Mucosa of stomach (tissue), 1 donor: Measurements from ENCODE around the gene AKT1.
"Not testable (repeated sequence)": the region's sequence is repeated elsewhere in the genome, so short reads cannot be mapped to it uniquely, and the experiment has no call there.

Experiments used
- H3K27me3 ChIP-seq: one replicate; pipeline ENCODE4 v1.7.0; 2013; ENCODE audit warnings: mild to moderate bottlenecking, low read length; ENCODE audit not compliant: control insufficient read depth, insufficient read depth
- H3K36me3 ChIP-seq: one replicate; pipeline ENCODE4 v1.7.0; 2013; ENCODE audit warnings: low read length; ENCODE audit not compliant: control insufficient read depth, insufficient read depth
- H3K4me1 ChIP-seq: one replicate; pipeline ENCODE4 v1.7.0; 2013; ENCODE audit warnings: mild to moderate bottlenecking, low read length; ENCODE audit not compliant: control insufficient read depth, insufficient read depth
- H3K4me3 ChIP-seq: one replicate; pipeline ENCODE4 v1.7.0; 2013; ENCODE audit warnings: low read length
- H3K9ac ChIP-seq: one replicate; pipeline ENCODE4 v1.7.0; 2013; ENCODE audit warnings: mild to moderate bottlenecking, low read length, moderate library complexity
- H3K9me3 ChIP-seq: one replicate; pipeline ENCODE4 v1.7.0; 2013; ENCODE audit warnings: mild to moderate bottlenecking, low read length, moderate library complexity; ENCODE audit not compliant: control insufficient read depth
- donor health status: Pancreatic carcinoma.

Gene AKT1

GRCh38 chr14:104794993-104795780 is at the start of gene AKT1:
AKT1 (minus strand) TSS chr14:104795748; CDS start chr14:104792643, 3,105 bp downstream.
- peaks cover 78% of the 10 kb centered on the region for H3K4me1 ChIP-seq
- peaks cover 6% of the 10 kb centered on the region for H3K36me3 ChIP-seq

DNA sequence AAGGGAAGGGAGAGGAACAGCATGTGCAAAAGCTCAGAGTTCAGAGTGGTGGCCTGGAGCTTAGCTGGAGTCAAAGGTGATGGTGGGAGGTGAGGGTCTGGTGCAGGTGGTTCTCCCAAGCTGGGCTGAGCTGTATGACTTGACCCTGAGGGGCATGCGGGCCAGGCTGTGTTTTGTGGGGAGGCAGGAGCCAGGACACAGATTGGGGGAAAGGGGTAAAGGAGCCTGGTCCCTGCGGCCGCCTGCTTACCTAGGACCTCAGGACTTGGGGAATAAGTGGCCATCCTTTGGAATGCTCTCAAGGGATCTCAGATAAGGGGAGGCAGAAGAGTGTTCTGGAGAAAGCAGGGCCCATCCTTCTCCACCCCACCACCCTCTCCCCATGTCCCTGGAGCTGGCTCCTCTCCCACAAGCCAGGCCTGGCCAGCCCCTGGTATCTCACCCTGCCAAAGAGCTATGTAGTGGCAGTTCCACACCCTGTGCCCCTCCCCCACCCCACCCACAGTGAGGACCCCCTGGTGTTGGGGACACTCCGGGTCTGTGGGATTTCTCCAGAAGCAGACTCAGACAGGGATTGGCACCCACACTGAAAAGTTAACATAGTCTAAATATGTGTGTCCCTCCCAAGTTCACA is 49.6 kb upstream of the AKT1 start:
- Histone ChIP-seq H3K27me3 (peaks cover 59% of the 10 kb centered on the region), H3K36me3 (no peaks in the 10 kb centered on the region), H3K4me3 (no peak overlapping the region), H3K9ac (no peak overlapping the region), H3K9me3 (no peaks in the 10 kb centered on the region), H3K4me1 (peaks cover 10% of the 10 kb centered on the region)

More at GRCh38 chr14:104794993-104795780, at the start of gene AKT1:
- H3K9ac ChIP-seq, result peak within 1 kb of the TSS; percentile 80
- H3K9me3 ChIP-seq, result no peaks in the 10 kb centered on the region
- peak within 1 kb of the TSS; percentile 80 for H3K4me3 ChIP-seq
- H3K27me3 ChIP-seq, result no peaks in the 10 kb centered on the region

DNA sequence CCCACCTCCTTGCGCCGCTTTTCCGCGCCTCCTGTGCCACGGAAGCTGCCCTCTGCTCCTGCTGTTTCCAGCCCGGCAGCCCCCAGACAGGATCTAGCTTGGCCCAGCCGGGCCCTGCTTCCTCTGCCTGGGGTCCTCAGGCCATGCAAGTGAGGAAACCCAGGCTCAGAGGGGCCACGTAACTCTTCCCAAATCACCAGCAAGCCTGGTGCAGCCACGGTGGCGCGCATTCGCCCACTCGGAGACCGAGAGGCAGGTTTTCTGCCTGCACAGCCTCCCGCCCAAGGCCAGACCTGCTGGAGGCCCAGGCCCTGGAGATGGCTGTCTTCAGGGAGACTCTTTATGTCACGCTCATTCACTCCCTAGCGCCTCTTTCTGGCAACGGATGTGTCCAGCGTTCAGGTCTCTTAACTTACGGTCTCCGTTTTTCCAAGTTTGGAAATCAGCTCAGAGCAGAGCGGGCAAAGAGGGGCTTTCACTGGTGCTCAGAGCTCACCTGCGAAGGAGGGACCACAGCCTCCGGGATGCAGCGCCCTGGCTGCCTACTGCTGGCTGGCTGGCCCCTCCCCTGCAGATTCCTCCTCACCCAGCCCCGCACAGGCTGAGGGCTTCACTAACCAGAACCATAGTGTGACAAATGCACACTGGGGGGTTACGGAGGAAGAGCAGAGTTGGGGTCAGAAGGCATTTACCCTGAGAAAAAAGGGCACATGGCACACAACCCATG is 48.9 kb upstream of the AKT1 start:
- no peak overlapping the region for H3K4me3 ChIP-seq
- no peak overlapping the region for H3K9ac ChIP-seq

DNA sequence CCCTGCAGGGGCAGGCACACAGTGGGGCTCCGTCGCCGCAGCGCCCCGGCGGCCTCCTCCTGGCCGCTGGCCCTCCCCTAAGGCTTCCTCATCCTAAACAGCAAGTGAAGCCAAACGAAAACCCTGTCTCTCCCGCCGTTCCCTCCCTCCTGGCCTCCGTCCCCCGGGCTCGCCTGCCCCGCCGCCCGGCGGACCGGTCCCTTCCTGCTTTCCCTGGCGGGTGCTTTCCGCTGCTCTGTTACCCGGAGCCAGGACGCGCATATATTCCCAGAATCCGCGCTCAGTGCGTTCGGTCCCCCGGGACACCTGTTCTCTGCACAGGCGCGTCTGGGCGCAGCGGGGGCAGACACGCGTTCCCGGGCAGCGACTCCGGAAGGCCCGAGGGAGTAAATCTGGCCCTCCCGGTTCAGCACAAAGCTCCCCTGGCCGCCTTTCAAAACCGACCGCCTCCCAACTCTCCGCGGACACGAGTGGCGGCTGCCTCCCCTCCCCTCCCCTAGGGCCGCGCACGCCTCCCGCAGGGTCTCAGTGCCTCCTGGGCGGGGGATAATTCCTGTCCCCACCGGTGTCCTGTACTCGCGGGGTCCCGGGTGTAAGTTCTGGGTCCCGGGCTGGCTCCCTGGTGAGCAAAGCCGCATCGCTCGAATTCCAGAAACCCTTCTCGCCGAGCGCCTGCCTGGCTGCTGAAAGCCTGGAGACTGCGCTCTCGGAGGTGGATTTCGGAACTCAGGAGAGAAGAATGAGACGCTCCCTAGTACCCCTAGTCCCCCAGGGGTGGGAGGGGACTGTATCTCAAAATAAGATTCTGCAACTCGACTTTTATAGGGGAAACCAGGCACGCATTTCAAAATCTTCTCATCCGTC is 48.1 kb upstream of the AKT1 start:
- Histone ChIP-seq H3K9ac (no peak overlapping the region), H3K4me3 (no peak overlapping the region), H3K9me3 (no peaks in the 10 kb centered on the region), H3K4me1 (peaks cover 10% of the 10 kb centered on the region), H3K27me3 (peaks cover 56% of the 10 kb centered on the region), H3K36me3 (no peaks in the 10 kb centered on the region)

More for the DNA sequence above, 48.9 kb upstream of the AKT1 start:
- Histone ChIP-seq H3K4me1 (peaks cover 10% of the 10 kb centered on the region), H3K9me3 (no peaks in the 10 kb centered on the region), H3K36me3 (no peaks in the 10 kb centered on the region), H3K27me3 (peaks cover 57% of the 10 kb centered on the region)

DNA sequence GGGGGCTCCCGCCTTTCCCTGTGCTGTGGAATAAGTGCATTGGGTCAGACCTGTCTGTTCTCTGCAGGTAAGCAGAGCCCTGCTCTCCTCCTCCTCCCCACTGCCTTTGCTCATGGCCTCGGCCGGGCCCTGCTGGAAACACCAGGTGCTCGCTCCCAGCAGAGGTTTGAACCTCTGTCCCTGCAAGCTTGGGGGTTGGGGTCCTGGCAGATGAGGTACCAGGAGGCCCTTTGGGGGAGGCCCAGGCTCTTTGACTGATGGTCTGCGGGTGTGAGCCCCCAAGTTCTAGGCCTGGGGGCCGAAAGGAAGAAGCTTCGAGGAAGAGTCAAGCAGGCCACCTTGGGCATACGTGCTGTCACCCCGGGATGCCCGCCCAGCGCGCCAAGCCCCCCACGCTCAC is 47.5 kb upstream of the AKT1 start:
- Histone ChIP-seq H3K27me3 (peaks cover 56% of the 10 kb centered on the region), H3K9ac (no peak overlapping the region), H3K4me3 (no peak overlapping the region)

DNA sequence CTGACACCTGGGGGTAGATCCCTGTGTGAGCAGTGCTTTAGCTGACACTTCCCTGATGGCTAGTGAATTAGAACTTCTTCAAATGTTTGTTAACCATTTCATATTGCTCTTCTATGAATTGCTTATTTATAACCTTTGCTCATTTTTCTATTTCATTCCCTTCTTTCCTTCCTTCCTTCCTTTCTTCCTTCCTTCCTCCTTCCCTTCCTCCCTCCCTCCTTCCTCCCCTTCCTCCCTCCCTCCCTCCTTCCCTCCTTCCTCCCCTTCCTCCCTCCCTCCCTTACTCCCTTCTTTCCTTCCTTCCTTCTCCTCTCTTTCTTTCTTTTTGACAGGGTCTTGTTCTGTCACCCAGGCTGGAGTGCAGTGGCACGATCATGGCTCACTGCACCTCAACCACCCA is 46.2 kb upstream of the AKT1 start:
- Histone ChIP-seq H3K9ac (no peak overlapping the region), H3K4me1 (peaks cover 10% of the 10 kb centered on the region), H3K9me3 (no peaks in the 10 kb centered on the region), H3K36me3 (no peaks in the 10 kb centered on the region), H3K27me3 (peaks cover 56% of the 10 kb centered on the region), H3K4me3 (no peak overlapping the region)

More for the DNA sequence above, 47.5 kb upstream of the AKT1 start:
- no peaks in the 10 kb centered on the region for H3K9me3 ChIP-seq
- peaks cover 10% of the 10 kb centered on the region for H3K4me1 ChIP-seq
- H3K36me3 ChIP-seq, result no peaks in the 10 kb centered on the region

GRCh38 chr14:104836171-104836935 is 40.8 kb upstream of the AKT1 start:
- H3K27me3 ChIP-seq, H3K4me1 ChIP-seq, H3K36me3 ChIP-seq, H3K9me3 ChIP-seq, H3K9ac ChIP-seq, H3K4me3 ChIP-seq: not testable (repeated sequence)

GRCh38 chr14:104830781-104831180 is 35.2 kb upstream of the AKT1 start:
- Histone ChIP-seq H3K9ac (no peak overlapping the region), H3K4me1 (peaks cover 16% of the 10 kb centered on the region), H3K9me3 (no peaks in the 10 kb centered on the region), H3K36me3 (no peaks in the 10 kb centered on the region), H3K4me3 (no peak overlapping the region), H3K27me3 (peaks cover 4% of the 10 kb centered on the region)

DNA sequence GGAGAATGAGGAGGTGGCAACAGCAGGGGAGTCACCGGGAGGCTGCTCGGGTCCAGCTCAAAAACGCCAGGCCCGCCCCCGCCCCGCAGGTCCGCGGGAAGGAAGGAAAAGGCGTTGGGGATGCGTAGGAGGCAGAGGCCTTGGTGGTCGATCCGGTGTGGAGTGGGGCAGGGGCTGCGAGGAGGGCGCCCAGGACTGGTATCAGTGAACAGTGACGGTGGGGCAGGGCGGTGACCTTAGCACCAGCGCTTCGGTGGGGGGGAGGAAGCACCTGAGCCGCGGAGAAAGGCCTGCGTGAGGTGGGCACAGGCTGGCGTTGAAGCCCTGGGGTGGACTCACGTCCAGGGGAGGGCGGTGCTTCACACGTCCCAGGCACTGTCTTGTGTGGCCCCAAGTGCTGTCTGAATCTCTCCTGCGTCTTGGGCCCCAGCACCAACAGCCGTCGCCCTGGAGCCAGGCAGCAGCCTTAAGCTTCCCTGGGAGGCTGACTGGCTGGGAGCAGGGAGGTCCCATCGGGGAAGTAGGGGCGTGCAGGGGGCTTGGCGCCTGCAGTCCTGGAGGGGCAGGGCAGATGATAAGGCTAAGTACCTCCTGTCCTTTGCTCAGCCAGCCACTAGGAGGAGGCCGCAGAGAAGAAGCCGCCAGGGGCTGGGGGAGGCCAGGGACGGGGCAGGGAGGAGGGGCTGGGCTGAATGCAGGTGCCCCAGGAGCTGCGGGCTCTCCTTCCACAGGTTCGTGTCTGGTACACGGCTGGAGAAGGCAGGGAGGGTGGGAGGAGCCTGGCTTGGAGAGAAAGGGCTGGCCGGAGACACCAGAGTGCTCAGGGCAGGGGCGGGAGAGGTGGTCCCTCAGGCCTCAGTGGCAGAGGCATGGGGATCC is 31.9 kb upstream of the AKT1 start:
- Histone ChIP-seq H3K4me3 (peak overlapping the region; percentile 8), H3K9ac (peak overlapping the region; percentile 55), H3K27me3 (peaks cover 13% of the 10 kb centered on the region), H3K36me3 (no peaks in the 10 kb centered on the region), H3K9me3 (no peaks in the 10 kb centered on the region), H3K4me1 (peaks cover 20% of the 10 kb centered on the region)

DNA sequence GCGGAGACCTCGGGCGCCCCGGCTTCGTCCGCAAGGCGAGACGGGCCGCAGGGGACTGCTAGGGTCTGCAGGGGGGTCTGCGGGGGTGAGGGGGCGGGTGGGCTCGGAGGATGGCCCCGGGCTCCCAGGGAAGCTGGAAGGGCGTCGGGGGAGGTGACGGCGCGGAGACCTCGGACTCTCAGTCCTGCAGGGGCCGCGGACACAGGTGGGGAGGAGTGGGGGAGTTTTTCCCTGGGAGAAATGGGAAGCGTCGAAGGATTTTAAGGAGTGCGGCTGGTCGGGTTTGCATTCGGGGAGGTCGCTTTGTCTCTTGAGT is 31.3 kb upstream of the AKT1 start:
- Histone ChIP-seq H3K4me3 (peak overlapping the region; percentile 8), H3K9ac (peak overlapping the region; percentile 55)

More for the DNA sequence above, 31.3 kb upstream of the AKT1 start:
- peaks cover 20% of the 10 kb centered on the region for H3K4me1 ChIP-seq
- no peaks in the 10 kb centered on the region for H3K36me3 ChIP-seq
- H3K27me3 ChIP-seq, result peaks cover 13% of the 10 kb centered on the region
- H3K9me3 ChIP-seq, result no peaks in the 10 kb centered on the region
